GM21390 (cell line): ENCODE measurements around the gene FRG2B.
"Not testable (repeated sequence)": the region's sequence is repeated elsewhere in the genome, so short reads cannot be mapped to it uniquely, and the experiment has no call there.

Experiments
- ATAC-seq: cut with Tn5 transposase; IDR thresholded peaks from one replicate; pipeline ENCODE4 v1.9.1; 2021; ENCODE audit not compliant: unreplicated experiment

The FRG2B gene

GRCh38 chr10:133626695-133627094 lies at the start of gene FRG2B:
Gene FRG2B, minus strand, starts transcription at chr10:133626795. Its CDS starts 53 bp downstream, at chr10:133626742.
- not testable (repeated sequence) for ATAC-seq

GRCh38 chr10:133667446-133667845 lies 40.9 kb upstream of the FRG2B start:
- ATAC-seq, result not testable (repeated sequence)

GRCh38 chr10:133663544-133664160 lies 37.1 kb upstream of the FRG2B start:
- ATAC-seq, result not testable (repeated sequence)

GRCh38 chr10:133661122-133661521 lies 34.5 kb upstream of the FRG2B start:
- not testable (repeated sequence) for ATAC-seq

GRCh38 chr10:133660516-133660915 lies 33.9 kb upstream of the FRG2B start:
- ATAC-seq, result not testable (repeated sequence)

GRCh38 chr10:133657276-133657675 lies 30.7 kb upstream of the FRG2B start:
- not testable (repeated sequence) for ATAC-seq

- ATAC-seq, result not testable (repeated sequence)
These were observed 22.4 kb upstream of the FRG2B start for GRCh38 chr10:133648872-133649455.

- ATAC-seq, result peak; percentile 96
These were observed 20.6 kb upstream of the FRG2B start for GRCh38 chr10:133647075-133647748.

- not testable (repeated sequence) for ATAC-seq
These were observed 11.2 kb upstream of the FRG2B start for GRCh38 chr10:133637846-133638235.

- not testable (repeated sequence) for ATAC-seq
These were observed 10.7 kb upstream of the FRG2B start for GRCh38 chr10:133637202-133637845.

GRCh38 chr10:133630723-133631249 lies 4.2 kb upstream of the FRG2B start:
- ATAC-seq, result not testable (repeated sequence)

GRCh38 chr10:133622544-133622943 lies 4.1 kb downstream of the FRG2B start:
- ATAC-seq, result not testable (repeated sequence)

GRCh38 chr10:133618851-133619250 lies 7.7 kb downstream of the FRG2B start:
- no peak for ATAC-seq

GRCh38 chr10:133617196-133617595 lies 9.4 kb downstream of the FRG2B start:
- ATAC-seq, result no peak

- no peak for ATAC-seq
These were observed 10.0 kb downstream of the FRG2B start for GRCh38 chr10:133616371-133617130.

- ATAC-seq, result no peak
These were observed 11.6 kb downstream of the FRG2B start for GRCh38 chr10:133614830-133615580.

- no peak for ATAC-seq
These were observed 12.9 kb downstream of the FRG2B start for GRCh38 chr10:133613699-133614098.

- no peak for ATAC-seq
These were observed 15.5 kb downstream of the FRG2B start for GRCh38 chr10:133611079-133611478.

GRCh38 chr10:133608855-133609254 lies 17.7 kb downstream of the FRG2B start:
- ATAC-seq, result no peak

- not testable (repeated sequence) for ATAC-seq
These were observed 23.2 kb downstream of the FRG2B start for GRCh38 chr10:133603434-133603833.
